Measurements from ENCODE around the gene ADGRV1. TPM values are rescaled to one million over a fixed set of nuclear protein-coding genes. Genes with fewer than 3 reads are reported as not detected.

Gene ADGRV1
- total and polyA plus RNA-seq, 8 donors: 0.75 to 10.3 (median 4.0) TPM

DNA sequence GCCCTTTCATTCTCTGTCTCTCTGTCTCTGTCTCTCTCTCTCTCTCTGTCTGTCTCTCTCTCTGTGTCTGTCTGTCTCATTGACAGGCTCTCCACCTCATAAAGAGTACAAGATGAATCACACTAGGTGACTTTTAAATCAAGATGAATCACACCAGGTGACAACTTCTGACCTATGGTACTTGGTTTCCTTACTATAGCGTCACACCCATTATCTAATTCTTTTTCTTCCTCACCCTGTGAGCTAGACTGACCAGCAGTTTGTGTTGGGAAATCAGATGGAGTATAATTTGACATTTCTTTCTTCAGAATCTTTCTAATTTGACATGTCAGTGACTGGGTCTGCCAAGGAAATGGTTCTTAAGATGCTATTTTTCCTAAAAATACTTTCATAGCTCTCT is 591.6 kb downstream of the ADGRV1 start:
- H3K4me3 ChIP-seq: no peak overlapping the region
- peak overlapping the region in 1 of 5 donors; percentile 23 for H3K27ac ChIP-seq
- no peaks in the 10 kb centered on the region for H3K9me3 ChIP-seq
- no peaks in the 10 kb centered on the region for H3K36me3 ChIP-seq
- intact Hi-C loops (cut with DNase I; ENCODE audit: low total_unique reads): no loop called here
- TF ChIP-seq EP300 (IDR thresholded peaks at IDR 0.05): no peak
- no peak for TF ChIP-seq POLR2A (IDR thresholded peaks at IDR 0.05)
- TF ChIP-seq POLR2AphosphoS5 (IDR thresholded peaks at IDR 0.05): no peak
- TF ChIP-seq, protein P1, sequence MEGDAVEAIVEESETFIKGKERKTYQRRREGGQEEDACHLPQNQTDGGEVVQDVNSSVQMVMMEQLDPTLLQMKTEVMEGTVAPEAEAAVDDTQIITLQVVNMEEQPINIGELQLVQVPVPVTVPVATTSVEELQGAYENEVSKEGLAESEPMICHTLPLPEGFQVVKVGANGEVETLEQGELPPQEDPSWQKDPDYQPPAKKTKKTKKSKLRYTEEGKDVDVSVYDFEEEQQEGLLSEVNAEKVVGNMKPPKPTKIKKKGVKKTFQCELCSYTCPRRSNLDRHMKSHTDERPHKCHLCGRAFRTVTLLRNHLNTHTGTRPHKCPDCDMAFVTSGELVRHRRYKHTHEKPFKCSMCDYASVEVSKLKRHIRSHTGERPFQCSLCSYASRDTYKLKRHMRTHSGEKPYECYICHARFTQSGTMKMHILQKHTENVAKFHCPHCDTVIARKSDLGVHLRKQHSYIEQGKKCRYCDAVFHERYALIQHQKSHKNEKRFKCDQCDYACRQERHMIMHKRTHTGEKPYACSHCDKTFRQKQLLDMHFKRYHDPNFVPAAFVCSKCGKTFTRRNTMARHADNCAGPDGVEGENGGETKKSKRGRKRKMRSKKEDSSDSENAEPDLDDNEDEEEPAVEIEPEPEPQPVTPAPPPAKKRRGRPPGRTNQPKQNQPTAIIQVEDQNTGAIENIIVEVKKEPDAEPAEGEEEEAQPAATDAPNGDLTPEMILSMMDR (IDR thresholded peaks at IDR 0.05): no peak
- no peaks in the 10 kb centered on the region for H3K27me3 ChIP-seq
- 67 to 83% (median 80%) methylated on average over 1 of the region's 1 CpG for WGBS, 5 donors
- peaks cover 0 to 34% (median 20%) of the 10 kb centered on the region in 4 donors for H3K4me1 ChIP-seq
- DNase-seq: no peak

DNA sequence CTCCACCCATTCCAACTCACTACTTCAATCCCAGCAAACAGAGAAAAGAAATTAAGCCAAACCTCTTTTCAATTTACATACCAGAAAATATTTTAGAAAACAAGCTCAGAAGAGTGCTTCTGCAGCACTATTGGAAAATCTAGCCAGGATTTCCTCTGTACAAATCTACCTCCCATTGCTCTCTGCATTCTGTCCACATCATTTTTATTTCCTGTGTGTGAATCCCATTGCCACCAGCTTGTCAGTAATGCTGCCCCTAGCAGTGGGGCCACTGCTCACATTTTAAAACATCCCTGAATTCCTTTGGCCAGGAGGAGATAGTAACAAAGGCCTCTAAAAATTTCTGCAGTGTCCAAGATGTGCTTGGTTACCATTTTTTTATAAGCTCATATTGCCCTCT is 592.0 kb downstream of the ADGRV1 start:
- Histone ChIP-seq H3K36me3 (no peaks in the 10 kb centered on the region), H3K27ac (no peak overlapping the region), H3K4me1 (peaks cover 0 to 30% (median 17%) of the 10 kb centered on the region in 4 donors), H3K9me3 (no peaks in the 10 kb centered on the region), H3K4me3 (no peak overlapping the region), H3K27me3 (no peaks in the 10 kb centered on the region)
- DNase-seq: no peak
- intact Hi-C loops (cut with DNase I; ENCODE audit: low total_unique reads): no loop called here
- no peak for TF ChIP-seq POLR2A (IDR thresholded peaks at IDR 0.05)
- TF ChIP-seq POLR2AphosphoS5 (IDR thresholded peaks at IDR 0.05): no peak
- no peak for TF ChIP-seq EP300 (IDR thresholded peaks at IDR 0.05)
- TF ChIP-seq, protein P1 (IDR thresholded peaks at IDR 0.05): no peak

DNA sequence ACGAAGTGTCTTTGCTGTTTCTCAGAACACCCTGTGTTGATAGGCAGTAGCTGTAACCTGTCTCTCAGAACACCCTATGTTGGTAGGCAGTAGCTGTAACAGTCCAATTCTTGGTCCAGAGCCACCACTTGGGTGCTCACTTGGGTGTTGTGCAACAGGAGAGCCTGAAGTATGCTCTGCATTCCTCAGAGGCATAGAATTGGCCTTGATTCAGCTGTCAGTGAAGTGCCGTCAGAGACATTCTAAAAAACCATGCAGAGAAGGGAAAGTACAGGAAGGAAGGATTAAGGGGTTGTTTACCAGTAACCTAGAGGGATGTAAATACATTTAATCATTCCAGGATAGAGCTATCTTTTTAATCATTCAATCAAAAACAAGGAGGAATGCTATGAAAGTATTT is 593.4 kb downstream of the ADGRV1 start:
- H3K36me3 ChIP-seq: no peaks in the 10 kb centered on the region
- H3K27ac ChIP-seq: no peak overlapping the region
- H3K4me3 ChIP-seq: no peak overlapping the region
- no peaks in the 10 kb centered on the region for H3K27me3 ChIP-seq
- no peaks in the 10 kb centered on the region for H3K9me3 ChIP-seq
- H3K4me1 ChIP-seq: peaks cover 0 to 20% (median 7%) of the 10 kb centered on the region in 4 donors
- WGBS, 5 donors: 55 to 63% (median 60%) methylated on average over 2 of the region's 2 CpGs
- peak; percentile 25 to 79 (median 45) for TF ChIP-seq POLR2AphosphoS5 (IDR thresholded peaks at IDR 0.05)
- TF ChIP-seq, protein P1 (IDR thresholded peaks at IDR 0.05): no peak
- intact Hi-C loops (cut with DNase I; ENCODE audit: low total_unique reads): no loop called here
- DNase-seq: peak; percentile 47 to 52

DNA sequence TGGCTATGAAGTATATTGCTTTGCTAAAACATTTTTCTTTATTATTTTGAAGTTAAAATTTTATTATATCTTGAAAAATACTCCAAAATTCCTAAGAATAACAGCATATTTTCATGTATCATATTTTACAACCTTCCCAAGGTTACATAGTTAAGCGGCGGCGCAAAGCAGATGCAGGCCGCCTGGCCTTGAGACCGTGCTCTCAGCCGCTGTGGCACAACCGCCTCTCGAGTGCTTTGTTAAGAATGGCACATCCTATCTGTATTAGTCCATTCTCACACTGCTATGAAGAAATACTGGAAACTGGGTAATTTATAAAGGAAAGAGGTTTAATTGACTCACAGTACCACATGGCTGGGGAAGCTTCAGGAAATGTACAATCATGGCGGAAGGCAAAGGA is 595.7 kb downstream of the ADGRV1 start:
- Histone ChIP-seq H3K4me1 (peaks cover 0 to 20% (median 7%) of the 10 kb centered on the region in 4 donors), H3K27me3 (no peaks in the 10 kb centered on the region), H3K4me3 (no peak overlapping the region), H3K9me3 (no peaks in the 10 kb centered on the region), H3K36me3 (no peaks in the 10 kb centered on the region), H3K27ac (no peak overlapping the region)
- 96 to 99% (median 98%) methylated on average over 9 of the region's 9 CpGs for WGBS, 5 donors
- TF ChIP-seq, protein P1 (IDR thresholded peaks at IDR 0.05): no peak
- no peak for DNase-seq
- intact Hi-C loops (cut with DNase I; ENCODE audit: low total_unique reads): no loop called here

All from stomach (tissue), 9 donors.